Right atrium auricular region (tissue), 2 donors: ENCODE data around the gene TIMM44. TPM values are rescaled to one million over a fixed set of nuclear protein-coding genes. Genes with fewer than 3 reads are reported as not detected.
A peak's percentile ranks its signal among the peaks of the same experiment; 100 is the strongest.

Source experiments
- DNase-seq: peaks from one replicate; pipeline ENCODE4 v3.0.0-alpha.2; 2019; ENCODE audit warnings: low spot score
- H3K27ac ChIP-seq, 2 donors: fragments of 200-600 bp; sonication (generic); 1 replicate in 1 of 2; 2 replicates in 1 of 2; pipeline ENCODE4 v1.5.1; 2016 to 2019
- H3K27me3 ChIP-seq, 2 donors: fragments of 200-600 bp; sonication (generic); one replicate each; pipeline versions ENCODE4 v1.5.1 to v1.6.0; 2017 to 2019
- H3K36me3 ChIP-seq: fragments of 200-600 bp; sonication (generic); one replicate; pipeline ENCODE4 v1.5.1; 2016
- H3K4me1 ChIP-seq, 2 donors: fragments of 200-600 bp; sonication (generic); one replicate each; pipeline versions ENCODE4 v1.5.1 to v1.6.0; 2017 to 2019
- H3K4me3 ChIP-seq, 2 donors: fragments of 200-600 bp; sonication (generic); 1 replicate in 1 of 2; 2 replicates in 1 of 2; pipeline ENCODE4 v1.5.1; 2017 to 2019; ENCODE audit warnings: mild to moderate bottlenecking in 1 of 2, moderate library complexity in 1 of 2
- H3K9me3 ChIP-seq, 2 donors: fragments of 200-600 bp; sonication (generic); one replicate each; pipeline ENCODE4 v1.5.1; 2019
- total RNA-seq, 2 donors: library from RNA; depleted of rRNA; stranded (reverse); fragments of >200 nt; gene quantifications; one replicate each; pipeline ENCODE4 v1.1.0, GENCODE V29; 2016
- TF ChIP-seq, protein P1 (sequence below), 2 donors: fragments of 200-600 bp; sonication (generic); IDR thresholded peaks; one replicate each; pipeline ENCODE4 v1.5.1; 2019; ENCODE audit warnings: antibody characterized with exemption in 2 of 2

TIMM44 gene, protein sequence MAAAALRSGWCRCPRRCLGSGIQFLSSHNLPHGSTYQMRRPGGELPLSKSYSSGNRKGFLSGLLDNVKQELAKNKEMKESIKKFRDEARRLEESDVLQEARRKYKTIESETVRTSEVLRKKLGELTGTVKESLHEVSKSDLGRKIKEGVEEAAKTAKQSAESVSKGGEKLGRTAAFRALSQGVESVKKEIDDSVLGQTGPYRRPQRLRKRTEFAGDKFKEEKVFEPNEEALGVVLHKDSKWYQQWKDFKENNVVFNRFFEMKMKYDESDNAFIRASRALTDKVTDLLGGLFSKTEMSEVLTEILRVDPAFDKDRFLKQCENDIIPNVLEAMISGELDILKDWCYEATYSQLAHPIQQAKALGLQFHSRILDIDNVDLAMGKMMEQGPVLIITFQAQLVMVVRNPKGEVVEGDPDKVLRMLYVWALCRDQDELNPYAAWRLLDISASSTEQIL
- 10 to 100 TPM; 49.1 to 64.1 TPM for total RNA-seq

DNA sequence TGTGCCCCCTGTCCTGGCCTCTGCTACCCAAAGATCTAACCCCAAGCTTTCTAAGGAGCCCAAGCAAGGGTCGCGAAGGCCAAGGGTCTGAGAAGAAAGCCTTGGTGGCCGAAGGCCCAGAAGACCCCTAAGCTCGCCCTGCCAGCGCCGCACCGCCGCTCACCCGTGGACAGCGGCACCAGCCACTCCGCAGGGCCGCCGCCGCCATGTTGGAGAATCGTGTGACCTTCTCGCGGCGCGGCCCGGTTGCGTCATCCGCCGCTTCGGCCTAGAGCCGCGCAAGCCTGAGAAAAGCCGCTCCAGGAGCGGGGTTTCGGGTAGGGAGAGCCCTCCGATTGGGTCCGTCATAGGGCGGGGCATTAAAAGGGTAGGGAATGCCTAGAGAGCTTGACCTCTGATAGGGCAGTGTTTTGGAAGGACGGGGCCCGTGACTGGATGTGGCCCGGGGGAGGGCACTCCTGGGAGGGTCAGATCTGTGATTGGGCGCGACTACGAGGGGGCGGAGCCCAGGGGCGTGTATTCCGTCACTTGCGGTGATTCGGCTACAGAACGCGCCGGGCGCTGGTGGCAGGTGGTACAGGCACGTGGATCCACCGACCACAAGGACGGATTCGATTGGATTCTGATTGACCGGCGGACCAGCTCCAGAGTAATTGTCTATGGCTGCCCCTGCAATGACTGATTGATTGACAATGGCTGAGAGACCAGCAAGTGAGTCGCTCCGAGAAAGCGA lies at the start of gene TIMM44:
Gene TIMM44, minus strand, starts transcription at position 223 of the 733 bp plus-strand sequence. Its CDS starts 15 bp downstream, at position 208.
- Histone ChIP-seq H3K27me3 (no peaks in the 10 kb centered on the region), H3K4me1 (peaks cover 0 to 29% of the 10 kb centered on the region in 2 donors), H3K36me3 (peaks cover 17% of the 10 kb centered on the region), H3K27ac (peak within 1 kb of the TSS; percentile 90 to 95), H3K9me3 (no peaks in the 10 kb centered on the region), H3K4me3 (peak within 1 kb of the TSS; percentile 66 to 81)
- TF ChIP-seq, protein P1, sequence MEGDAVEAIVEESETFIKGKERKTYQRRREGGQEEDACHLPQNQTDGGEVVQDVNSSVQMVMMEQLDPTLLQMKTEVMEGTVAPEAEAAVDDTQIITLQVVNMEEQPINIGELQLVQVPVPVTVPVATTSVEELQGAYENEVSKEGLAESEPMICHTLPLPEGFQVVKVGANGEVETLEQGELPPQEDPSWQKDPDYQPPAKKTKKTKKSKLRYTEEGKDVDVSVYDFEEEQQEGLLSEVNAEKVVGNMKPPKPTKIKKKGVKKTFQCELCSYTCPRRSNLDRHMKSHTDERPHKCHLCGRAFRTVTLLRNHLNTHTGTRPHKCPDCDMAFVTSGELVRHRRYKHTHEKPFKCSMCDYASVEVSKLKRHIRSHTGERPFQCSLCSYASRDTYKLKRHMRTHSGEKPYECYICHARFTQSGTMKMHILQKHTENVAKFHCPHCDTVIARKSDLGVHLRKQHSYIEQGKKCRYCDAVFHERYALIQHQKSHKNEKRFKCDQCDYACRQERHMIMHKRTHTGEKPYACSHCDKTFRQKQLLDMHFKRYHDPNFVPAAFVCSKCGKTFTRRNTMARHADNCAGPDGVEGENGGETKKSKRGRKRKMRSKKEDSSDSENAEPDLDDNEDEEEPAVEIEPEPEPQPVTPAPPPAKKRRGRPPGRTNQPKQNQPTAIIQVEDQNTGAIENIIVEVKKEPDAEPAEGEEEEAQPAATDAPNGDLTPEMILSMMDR (IDR thresholded peaks at IDR 0.05) = no peak
- DNase-seq = peak; percentile 100

DNA sequence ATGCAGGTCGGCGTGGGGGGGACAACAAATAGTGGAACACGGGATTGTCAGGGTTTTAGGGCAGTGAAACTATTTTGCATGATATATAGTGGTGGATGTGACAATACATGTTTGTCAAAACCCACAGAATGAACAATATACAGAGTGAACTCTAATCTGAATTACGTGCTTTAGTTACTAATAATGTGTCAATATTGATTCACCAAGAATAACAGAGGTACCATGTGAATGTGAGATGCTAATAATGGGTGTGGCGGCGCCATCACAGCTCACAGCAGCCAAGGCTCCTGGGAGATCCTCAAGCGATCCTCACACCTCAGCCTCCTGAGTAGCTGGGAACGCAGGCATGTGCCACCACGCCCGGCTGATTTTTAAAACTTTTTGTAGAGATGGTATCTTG lies 49.1 kb upstream of the TIMM44 start:
- DNase-seq = no peak
- Histone ChIP-seq H3K9me3 (no peaks in the 10 kb centered on the region), H3K4me3 (no peak overlapping the region), H3K27me3 (no peaks in the 10 kb centered on the region), H3K4me1 (peaks cover 0 to 40% of the 10 kb centered on the region in 2 donors), H3K36me3 (peaks cover 38% of the 10 kb centered on the region), H3K27ac (peak overlapping the region; percentile 68 to 75)
- TF ChIP-seq, protein P1 (IDR thresholded peaks at IDR 0.05) = no peak

DNA sequence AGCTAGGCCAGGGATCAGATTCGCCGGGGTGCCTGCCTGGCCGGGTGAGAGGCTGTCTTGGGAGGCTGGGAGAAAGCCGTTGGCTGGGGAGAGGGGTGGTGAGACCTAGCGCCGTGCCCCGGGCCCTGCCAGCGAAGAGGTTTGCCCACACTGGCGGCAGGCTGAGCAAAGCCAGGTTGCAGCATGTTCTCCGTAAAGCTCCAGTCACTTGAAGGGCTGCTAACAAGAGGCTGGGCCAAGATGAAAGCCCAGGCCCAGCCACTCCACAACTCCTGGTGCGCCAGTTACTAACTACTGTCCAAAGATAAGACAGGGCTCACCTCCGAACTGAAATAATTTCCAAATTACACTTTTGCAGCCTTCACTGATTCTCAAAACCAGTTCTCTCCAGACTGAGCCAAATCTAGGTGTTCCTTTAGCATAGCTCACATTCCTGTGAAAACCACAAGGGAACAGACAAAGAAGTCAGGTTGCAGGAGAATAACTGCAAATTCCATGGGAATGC lies 45.7 kb upstream of the TIMM44 start:
- Histone ChIP-seq H3K4me3 (no peak overlapping the region), H3K9me3 (no peaks in the 10 kb centered on the region), H3K27me3 (no peaks in the 10 kb centered on the region), H3K27ac (peak overlapping the region; percentile 48 to 55), H3K4me1 (peaks cover 0 to 60% of the 10 kb centered on the region in 2 donors), H3K36me3 (peaks cover 39% of the 10 kb centered on the region)
- no peak for DNase-seq
- TF ChIP-seq, protein P1 (IDR thresholded peaks at IDR 0.05) = no peak

DNA sequence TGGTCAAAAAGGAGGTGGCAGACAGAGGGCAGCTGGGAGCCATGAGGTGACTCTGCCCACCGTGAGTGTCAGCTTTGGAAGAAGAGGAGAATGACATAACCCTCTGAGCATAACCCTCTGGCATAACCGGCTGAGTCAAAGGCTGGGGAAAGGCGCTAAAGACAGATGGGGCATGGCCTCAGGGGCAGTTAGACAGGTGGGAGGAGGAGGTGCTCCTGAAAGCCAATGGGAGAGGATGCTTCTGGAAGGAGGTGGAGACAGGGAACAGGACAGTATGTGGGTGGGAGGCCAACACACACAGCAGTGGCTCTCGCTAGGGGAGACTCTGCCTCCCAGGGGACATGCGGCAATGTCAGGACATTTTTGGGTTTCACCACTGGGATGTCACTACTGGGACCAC lies 44.8 kb upstream of the TIMM44 start:
- no peak for DNase-seq
- TF ChIP-seq, protein P1 (IDR thresholded peaks at IDR 0.05) = no peak
- H3K27ac ChIP-seq = peak overlapping the region in 1 of 2 donors; percentile 55
- H3K4me3 ChIP-seq = no peak overlapping the region
- no peaks in the 10 kb centered on the region for H3K9me3 ChIP-seq
- H3K36me3 ChIP-seq = peaks cover 45% of the 10 kb centered on the region
- H3K27me3 ChIP-seq = no peaks in the 10 kb centered on the region
- peaks cover 0 to 60% of the 10 kb centered on the region in 2 donors for H3K4me1 ChIP-seq

DNA sequence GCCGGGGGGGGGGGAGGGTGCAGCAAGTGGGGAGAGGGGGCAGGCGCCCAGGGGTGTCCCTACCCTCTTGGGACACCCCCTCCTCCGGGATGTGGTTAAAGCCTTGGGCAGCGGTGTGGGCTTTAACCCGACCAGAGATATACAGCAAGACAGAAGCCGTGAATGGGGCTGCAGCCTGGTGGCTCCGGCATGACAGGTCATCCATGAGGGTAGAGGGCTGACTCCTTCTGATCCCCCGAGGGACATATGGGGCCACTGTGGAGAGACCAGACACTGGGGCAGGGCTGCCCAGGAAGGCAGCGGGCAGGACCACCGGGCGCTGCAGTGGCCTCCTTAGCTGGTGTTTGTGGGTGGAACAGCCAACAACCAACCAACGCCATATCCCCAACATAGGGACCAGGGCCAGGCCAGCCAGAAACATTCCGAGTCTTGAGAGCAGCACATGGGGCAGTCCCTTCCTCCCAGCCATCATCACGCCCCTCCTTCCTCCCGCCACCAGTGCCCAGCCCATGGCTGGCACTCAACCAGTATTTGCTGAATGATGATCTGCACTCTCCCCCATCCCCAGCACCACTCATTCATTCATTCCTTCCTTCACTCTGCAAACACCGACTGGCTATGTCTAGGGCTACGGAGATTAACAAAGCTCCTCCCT lies 43.8 kb upstream of the TIMM44 start:
- peaks cover 0 to 62% of the 10 kb centered on the region in 2 donors for H3K4me1 ChIP-seq
- H3K27me3 ChIP-seq = no peaks in the 10 kb centered on the region
- H3K9me3 ChIP-seq = no peaks in the 10 kb centered on the region
- H3K4me3 ChIP-seq = no peak overlapping the region
- no peak for DNase-seq
- H3K36me3 ChIP-seq = peaks cover 45% of the 10 kb centered on the region
- H3K27ac ChIP-seq = peak overlapping the region; percentile 5 to 50
- TF ChIP-seq, protein P1 (IDR thresholded peaks at IDR 0.05) = no peak
